AG10803 (cell line): ENCODE data around the gene CORO2A.
"Not testable (repeated sequence)": the region's sequence is repeated elsewhere in the genome, so short reads cannot be mapped to it uniquely, and the experiment has no call there.

Experiments
- DNase-seq: peaks from one replicate; pipeline ENCODE4 v3.0.0; 2010; ENCODE audit warnings: low read depth
- H3K4me3 ChIP-seq: 2 replicates; pipeline ENCODE4 v1.5.1; 2011; ENCODE audit warnings: mild to moderate bottlenecking, low read length, control low read depth
- TF ChIP-seq, protein P1 (sequence below): conservative IDR thresholded peaks from 2 replicates; pipeline ENCODE4 v1.5.1; 2011; ENCODE audit warnings: mild to moderate bottlenecking, low read length, control low read depth, inconsistent platforms

Gene CORO2A

DNA sequence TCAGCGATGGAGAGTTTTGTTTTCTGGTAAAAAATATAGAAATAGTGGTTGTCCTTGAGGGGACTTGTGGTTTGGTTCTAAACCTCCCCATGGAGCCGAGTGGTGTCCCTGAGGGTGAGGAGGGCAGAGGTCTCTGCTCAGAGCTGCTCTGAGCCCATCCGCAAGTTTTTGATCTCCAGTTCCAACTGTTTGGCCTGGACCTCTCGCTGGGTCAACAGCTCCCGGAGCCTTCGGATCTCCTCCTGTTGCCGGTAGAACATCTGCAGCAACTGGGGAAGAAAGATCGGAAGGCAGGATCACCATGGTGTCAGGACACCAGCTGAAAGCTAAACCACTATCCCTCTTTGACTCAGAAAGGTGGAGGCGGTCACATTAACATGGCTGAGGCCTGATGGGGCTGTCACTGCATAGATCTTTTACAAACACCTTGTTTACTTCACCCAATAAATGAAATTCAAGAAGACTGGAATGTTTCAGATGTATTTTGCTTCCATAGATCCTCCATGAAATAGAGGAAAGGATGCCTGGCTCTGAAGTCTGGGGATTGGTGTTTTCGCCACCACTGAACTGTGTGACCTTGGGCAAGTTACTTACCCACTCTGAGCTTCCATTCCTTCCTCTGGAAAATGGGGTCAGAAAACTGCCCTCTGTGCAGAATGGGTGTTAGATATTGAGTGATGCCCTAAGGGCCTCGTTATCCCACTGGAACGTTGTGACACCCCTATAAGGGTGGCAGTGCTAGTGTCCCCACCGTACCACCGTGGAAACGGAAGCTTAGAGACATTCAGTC lies 67.6 kb downstream of the CORO2A start:
- H3K4me3 ChIP-seq = no peak overlapping the region
- no peak for DNase-seq
- TF ChIP-seq, protein P1, sequence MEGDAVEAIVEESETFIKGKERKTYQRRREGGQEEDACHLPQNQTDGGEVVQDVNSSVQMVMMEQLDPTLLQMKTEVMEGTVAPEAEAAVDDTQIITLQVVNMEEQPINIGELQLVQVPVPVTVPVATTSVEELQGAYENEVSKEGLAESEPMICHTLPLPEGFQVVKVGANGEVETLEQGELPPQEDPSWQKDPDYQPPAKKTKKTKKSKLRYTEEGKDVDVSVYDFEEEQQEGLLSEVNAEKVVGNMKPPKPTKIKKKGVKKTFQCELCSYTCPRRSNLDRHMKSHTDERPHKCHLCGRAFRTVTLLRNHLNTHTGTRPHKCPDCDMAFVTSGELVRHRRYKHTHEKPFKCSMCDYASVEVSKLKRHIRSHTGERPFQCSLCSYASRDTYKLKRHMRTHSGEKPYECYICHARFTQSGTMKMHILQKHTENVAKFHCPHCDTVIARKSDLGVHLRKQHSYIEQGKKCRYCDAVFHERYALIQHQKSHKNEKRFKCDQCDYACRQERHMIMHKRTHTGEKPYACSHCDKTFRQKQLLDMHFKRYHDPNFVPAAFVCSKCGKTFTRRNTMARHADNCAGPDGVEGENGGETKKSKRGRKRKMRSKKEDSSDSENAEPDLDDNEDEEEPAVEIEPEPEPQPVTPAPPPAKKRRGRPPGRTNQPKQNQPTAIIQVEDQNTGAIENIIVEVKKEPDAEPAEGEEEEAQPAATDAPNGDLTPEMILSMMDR = no peak

DNA sequence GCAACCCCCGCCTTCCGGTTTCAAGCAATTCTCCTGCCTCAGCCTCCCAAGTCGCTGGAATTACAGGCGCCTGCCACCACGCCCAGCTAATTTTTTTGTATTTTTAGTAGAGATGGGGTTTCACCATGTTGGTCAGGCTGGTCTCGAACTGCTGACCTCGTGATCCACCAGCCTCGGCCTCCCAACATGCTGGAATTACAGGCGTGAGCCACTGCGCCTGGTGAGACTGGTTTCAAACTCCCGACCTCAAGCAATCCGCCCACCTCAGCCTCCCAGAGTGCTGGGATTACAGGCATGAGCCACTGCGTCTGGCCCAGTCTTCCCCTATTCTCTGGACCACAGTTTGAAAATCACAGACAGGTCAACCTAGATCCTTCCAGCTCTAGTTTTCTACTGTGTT lies 68.3 kb downstream of the CORO2A start:
- H3K4me3 ChIP-seq, DNase-seq: not testable (repeated sequence)

DNA sequence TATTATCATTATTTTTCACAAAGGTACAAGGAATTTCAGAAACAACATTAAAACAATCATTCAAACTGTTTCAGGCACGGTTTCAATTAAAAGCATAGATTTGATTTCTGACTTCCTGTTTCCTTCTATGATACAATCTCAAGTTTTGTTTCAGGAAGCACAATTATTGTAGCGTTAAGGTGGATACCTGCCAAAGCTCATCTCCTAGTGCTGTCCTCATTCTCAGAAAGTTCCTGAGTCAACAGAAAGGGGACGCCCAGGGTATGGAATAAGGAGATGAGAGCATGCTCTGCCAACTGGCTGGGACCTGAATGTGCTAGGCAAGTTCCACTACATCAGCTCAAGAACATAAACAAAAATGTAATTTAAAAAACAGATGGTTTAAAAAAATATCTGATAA lies 71.4 kb downstream of the CORO2A start:
- TF ChIP-seq, protein P1 = no peak
- H3K4me3 ChIP-seq = no peak overlapping the region
- peak; percentile 8 for DNase-seq

DNA sequence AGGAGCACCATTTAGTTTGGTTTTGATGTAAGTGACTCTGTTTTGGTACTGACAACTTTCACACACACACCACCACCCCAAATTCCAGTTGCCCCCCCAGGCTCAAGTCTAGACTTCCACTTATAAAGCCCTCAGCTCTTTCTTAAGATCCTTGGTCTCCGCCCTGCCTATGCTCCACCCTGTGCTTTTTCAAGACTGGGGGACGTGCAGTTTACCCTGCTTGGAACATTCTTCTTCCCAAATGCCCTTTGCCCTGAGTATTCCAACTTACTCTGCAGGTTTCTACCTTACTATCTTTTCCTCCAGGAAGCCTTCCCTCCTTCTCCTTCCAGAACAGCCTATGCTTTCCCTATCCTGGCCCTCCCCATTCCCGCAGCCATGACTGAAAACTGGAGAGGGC lies 72.0 kb downstream of the CORO2A start:
- TF ChIP-seq, protein P1 = no peak
- no peak for DNase-seq
- no peak overlapping the region for H3K4me3 ChIP-seq

DNA sequence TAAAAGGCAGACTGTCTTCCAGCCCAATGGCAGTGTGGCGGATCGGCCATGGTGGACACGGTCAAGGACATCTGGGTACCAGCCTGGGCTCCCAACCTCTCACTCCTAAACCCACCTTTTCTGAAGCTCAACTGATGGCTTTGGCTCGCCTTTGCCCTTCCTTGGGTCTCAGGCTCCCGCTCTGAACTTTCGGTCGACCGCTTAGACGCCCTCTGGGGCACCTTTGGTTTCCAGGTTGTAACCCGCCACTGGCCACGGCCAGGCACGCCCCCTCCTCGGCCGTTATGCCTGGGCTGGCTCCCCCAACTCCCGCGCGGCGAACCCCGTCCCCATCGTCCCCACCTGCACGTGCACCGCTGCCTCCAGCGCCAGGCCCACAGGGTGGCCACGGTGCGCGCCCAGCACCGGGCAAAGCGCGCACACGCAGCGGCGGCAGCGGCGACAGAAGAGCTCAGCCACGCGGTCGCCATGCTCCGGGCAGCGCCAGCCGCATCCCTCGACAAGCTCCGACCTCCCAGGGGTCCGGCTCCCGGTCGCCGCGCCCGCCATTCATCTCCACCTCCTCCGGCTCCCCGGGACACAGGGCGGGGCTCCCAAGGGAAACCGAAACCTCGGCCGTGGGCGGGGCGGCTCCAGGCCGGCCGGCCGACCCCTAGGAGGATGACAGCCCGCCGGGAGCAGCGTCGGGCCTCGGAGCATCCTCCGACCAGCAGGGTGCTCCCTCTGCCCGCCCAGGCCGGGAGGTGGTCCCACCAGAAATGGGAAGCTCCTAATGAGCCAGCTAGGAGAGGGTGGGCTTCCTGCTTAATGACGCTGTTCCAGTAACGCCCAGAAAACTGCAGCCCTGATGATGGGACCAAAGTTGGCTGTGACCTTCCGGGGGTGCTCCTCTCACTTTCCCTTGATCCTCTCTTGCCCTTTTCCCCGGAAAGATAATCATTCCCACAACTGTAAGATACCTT lies 73.5 kb downstream of the CORO2A start, which contains the start of gene TRIM14:
Gene TRIM14, minus strand, starts transcription at position 583 of the 962 bp plus-strand sequence. Its CDS starts 34 bp downstream, at position 549.
- TF ChIP-seq, protein P1 = peak; percentile 23
- peak; percentile 41 for DNase-seq
- peak within 1 kb of the TSS; percentile 77 for H3K4me3 ChIP-seq

DNA sequence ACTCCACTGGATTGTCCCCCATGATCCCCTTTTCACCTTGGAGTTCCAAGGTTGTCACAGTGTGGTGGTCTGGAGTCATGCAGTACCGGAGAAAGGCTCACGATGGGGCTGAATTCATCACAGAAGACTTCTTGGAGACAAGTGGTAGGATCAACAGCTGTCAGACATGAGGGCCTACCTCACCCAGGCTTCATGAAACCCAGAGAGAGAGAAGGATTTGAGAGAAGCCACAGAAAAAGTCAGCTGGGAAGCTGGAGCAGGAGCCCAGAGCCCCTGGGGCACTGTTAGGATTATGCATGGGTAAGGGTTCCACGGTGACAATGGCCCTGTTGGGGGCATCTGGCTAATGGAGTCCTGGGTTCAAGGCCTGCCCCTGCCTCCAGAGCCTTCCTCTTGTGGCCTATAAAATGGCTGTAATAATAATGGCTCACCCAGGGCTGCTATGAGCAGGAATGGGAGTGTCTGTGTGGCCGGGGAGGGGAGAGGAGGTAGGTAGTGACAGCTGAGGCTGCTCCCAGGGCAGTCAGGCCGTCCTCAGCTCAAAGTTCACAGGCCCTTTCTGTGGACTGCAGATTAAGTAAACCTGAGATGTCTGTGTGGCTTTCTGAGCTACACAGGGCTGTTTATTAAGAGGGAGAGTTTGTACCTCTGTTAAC lies 74.3 kb downstream of the CORO2A start:
- DNase-seq = peak; percentile 21
- peak overlapping the region; percentile 77 for H3K4me3 ChIP-seq
- TF ChIP-seq, protein P1 = peak; percentile 29

DNA sequence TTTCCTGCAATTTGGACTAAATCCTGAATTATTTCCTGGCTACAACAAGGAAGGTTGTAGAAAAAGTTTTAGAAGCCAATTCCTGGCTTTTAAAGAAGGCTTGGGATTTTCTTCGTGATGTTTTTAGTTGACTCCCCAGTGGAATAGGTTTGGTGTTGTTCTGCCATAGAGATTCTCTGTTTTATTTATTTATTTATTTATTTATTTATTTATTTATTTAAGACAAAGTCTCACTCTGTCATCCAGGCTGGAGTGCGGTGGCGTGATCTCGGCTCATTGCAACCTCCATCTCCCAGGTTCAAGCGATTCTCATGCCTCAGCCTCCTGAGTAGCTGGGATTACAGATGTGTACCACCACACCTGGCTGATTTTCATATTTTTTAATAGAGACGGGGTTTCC lies 75.3 kb downstream of the CORO2A start:
- not testable (repeated sequence) for DNase-seq, H3K4me3 ChIP-seq
